Thyroid gland (tissue), 4 donors: Measurements from ENCODE around the gene DHRS2.

Experiments used
- CTCF ChIP-seq, 6 experiments: fragments of 200-600 bp in 3 of 6; fragments of 450-650 bp in 3 of 6; sonication (generic) in 3 of 6; IDR thresholded peaks; one replicate each; pipeline ENCODE4 v1.5.1; 2016 to 2019; ENCODE audit warnings: antibody characterized with exemption in 6 of 6, mild to moderate bottlenecking in 2 of 6, inconsistent platforms in 1 of 6, moderate library complexity in 1 of 6
- POLR2A ChIP-seq, 2 donors: fragments of 450-650 bp; IDR thresholded peaks; one replicate each; pipeline ENCODE4 v1.6.1; 2017; ENCODE audit warnings: antibody characterized with exemption in 2 of 2, mild to moderate bottlenecking in 2 of 2, moderate library complexity in 1 of 2

DNA sequence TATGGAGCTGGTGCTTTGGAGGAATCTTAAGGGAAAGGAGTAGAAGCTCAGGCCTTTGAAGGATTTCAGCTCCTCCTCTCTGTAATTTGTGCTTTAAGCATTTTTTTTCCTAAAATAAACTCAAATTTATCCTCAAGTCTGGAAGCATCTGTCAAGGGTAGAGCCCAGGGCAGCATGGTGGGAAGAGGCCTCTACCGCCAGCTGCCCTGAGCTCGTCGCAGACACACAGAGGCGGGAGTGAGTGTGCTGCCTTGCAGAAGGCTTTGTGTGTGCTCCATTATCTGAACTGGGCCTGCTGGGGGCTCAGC, 9.3 kb downstream of the DHRS2 start:
- TF ChIP-seq POLR2A (IDR thresholded peaks at IDR 0.05) (no peak), CTCF (IDR thresholded peaks at IDR 0.05) (no peak)
